Activated CD4-positive, alpha-beta T cell treated with anti-CD3 and anti-CD28 coated beads, Interleukin-2, amount 50 U/mL, for 1 hour (primary cell): ENCODE data around the gene MLIP.
"Not testable (repeated sequence)": the region's sequence is repeated elsewhere in the genome, so short reads cannot be mapped to it uniquely, and the experiment has no call there.

ENCODE experiments used
- DNase-seq: peaks from one replicate; pipeline ENCODE4 v3.0.0-alpha.2; 2020

Gene MLIP

GRCh38 chr6:54238396-54238795, 127.2 kb downstream of the MLIP start:
- DNase-seq, result no peak

GRCh38 chr6:54243699-54244098, 132.5 kb downstream of the MLIP start:
- DNase-seq, result no peak

DNA sequence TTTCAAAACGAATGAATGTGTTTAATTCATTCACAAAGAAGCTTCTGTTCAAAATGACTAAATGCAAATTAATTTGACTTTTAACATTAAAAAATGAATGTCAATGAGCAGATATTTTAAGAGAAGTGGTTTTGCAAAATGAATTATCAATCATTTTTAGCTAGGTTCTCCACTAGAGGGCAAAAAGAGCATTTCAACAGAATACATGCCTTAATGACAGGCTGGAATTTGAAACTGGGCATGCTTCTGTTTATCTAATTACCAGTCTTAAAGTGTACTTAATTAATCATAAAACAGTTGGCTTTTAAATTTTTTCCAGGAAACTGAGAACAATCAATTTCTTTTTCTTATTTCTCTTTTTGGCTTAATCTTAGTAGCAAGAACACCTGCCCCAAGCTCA, 133.2 kb downstream of the MLIP start:
- no peak for DNase-seq

DNA sequence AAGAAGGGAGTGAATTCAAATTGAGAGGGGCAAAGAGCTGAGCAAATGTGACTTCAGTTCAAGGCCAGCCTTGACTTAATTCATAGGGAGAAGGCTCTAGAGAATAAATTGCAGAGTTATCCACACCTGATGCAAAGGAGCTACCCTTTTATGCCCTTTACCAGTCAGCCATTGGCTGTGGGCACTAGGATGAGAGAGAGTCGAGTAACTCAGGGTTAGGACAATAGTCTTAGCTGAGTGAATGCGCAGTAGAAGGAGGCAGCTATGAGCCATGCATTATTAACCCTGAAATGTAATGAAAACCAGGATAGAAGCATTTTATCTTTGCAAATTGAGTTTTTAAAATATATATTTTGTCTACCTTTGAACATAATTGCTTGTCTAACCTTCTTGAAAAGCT, 134.0 kb downstream of the MLIP start:
- DNase-seq, result no peak

GRCh38 chr6:54248319-54248718, 137.1 kb downstream of the MLIP start:
- DNase-seq, result no peak

GRCh38 chr6:54248994-54249393, 137.8 kb downstream of the MLIP start:
- DNase-seq, result no peak

DNA sequence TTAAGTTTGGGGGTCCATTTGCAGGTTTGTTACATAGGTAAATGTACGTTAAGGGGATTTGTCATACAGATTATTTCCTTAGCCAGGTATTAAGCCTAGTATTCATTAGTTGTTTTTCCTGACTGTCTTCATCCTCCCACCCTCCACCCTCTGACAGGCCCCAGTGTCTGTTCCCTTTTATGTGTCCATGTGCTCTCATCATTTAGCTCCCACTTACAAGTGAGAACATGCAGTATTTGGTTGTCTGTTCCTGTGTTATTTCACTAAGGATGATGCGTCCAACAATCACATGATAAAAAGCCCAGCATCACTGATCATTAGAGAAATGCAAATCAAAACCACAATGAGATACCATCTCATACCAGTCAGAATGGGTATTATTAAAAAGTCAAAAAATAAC, 138.6 kb downstream of the MLIP start:
- not testable (repeated sequence) for DNase-seq

GRCh38 chr6:54252496-54252895, 141.3 kb downstream of the MLIP start:
- DNase-seq, result no peak

DNA sequence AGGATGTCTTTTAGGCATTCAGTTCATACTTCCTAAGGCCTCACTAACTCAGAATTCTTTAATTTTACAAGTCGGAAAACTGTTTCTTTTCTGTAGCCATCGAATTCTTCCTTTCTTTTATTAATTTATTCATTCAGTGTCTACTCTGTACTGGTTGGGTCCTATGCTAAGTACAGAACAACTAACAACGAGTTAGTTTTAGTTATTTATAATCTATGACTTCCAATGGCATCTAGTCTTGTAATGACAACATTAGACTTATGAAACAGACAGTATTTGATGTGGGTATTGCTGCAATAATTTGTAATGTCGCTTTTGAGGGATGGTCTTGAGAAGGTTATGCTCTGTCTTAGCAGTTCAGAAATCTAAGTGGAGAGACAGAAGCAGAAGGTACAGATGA, 141.7 kb downstream of the MLIP start:
- no peak for DNase-seq

- DNase-seq, result no peak
Observed at GRCh38 chr6:54254886-54255285, 143.6 kb downstream of the MLIP start.

- DNase-seq, result no peak
Observed at GRCh38 chr6:54255886-54256285, 144.6 kb downstream of the MLIP start.

- no peak for DNase-seq
Observed at GRCh38 chr6:54260025-54260424, 148.8 kb downstream of the MLIP start.

DNA sequence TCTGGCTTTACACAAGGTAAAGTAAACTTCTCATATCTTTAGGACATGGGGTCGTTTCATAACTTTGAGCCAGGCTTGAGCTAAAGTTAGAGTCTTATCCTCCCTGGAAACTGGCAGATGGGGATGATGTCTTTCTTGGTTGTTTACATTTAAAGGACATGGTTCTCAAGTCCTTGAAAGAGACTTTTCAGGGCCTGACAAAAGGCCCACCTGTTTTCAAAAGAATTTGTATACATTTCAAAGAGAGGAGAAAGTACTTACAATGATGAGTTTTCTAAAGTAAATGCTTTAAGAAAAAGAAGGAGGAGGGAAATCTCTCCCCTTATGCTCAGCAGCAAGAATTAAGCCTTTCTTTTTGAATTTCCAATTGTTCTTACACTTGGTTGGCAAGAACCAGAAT, 151.3 kb downstream of the MLIP start:
- DNase-seq, result no peak

DNA sequence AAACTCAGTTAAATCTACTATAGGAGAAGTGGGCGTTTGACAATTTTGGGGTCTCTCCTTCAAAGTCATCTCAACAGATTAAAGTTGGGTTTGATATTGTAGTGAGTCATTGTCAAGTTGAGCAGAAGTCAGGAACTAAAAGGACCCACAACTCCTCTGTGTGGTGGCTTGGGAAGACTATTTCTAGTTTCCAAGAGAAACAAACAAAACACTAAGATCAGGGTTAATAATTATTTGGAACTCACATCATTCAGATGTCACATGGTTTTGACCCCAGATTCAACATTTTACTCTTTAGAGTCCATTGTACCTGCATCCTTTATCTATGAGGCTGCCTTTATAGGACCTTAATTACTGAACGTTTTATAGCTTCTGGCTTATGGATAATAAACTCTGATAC, 151.7 kb downstream of the MLIP start:
- DNase-seq, result no peak

GRCh38 chr6:54264581-54265272, 153.5 kb downstream of the MLIP start:
- no peak for DNase-seq

GRCh38 chr6:54266400-54266923, 155.2 kb downstream of the MLIP start:
- no peak for DNase-seq

DNA sequence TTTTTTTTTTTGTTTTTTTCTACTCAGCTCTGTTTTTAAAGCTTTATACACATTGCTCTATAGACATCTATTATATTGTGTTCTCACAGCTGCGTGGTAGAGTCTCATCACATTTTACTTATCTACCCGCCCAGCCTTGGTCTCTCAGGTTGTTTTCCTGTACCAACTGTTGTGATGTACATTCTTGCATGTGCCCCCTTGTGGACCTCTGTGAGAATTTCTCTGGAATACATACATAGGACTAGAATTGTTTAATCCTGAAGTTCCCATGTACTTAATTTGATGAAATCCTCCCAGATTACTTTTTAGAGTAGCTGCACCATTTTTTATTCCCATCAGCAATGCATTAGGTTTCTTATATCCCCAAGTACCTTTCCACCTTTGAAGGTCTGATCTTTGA, 156.6 kb downstream of the MLIP start:
- DNase-seq, result no peak

DNA sequence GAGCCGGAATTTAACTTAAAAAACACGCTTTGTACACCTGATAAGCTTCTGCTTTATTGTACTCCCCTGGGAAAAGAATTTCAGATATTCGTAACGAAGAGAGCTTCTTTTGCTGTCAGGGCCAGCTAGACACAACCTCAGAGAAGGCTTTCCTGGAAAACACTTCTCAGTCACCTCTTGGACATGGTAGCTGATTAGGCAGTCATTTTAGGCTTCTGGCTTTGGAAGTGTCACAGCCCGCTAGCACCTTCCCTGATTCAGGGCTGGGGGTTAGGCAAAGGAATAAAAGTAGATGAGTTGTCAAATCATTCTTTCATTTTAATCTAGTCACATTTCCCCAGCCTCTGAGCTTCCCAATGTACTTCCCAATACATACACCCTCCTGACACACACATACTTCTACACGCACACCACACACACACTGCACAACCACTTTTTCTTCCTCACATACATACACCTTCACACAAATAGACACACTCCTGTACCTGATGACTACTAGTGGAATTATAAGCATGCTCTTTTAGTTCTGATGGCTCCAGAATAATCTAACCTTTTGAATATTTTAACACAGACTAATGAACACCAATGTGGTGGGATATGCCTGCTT, 162.1 kb downstream of the MLIP start:
- DNase-seq, result no peak

- DNase-seq, result no peak
Observed at GRCh38 chr6:54274383-54274782, 163.1 kb downstream of the MLIP start.

DNA sequence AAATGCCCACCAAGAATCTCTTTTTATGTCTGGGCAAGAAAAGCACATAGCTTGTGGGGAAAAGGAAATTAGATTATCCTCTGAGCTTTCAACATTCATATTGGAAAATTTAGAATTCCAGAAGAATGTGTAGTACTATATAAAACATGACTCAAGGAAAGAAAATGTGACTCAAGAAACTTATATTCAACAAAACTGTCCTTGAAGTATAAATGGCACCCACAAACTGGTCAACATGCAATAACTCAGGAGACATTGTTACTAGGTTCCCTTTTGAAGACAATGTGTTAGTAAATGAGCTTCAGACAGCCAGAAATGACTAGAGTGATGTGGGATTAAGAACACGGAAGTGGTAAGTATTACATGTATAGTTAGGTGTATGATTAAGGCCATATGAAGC, 170.9 kb downstream of the MLIP start:
- DNase-seq, result no peak

DNA sequence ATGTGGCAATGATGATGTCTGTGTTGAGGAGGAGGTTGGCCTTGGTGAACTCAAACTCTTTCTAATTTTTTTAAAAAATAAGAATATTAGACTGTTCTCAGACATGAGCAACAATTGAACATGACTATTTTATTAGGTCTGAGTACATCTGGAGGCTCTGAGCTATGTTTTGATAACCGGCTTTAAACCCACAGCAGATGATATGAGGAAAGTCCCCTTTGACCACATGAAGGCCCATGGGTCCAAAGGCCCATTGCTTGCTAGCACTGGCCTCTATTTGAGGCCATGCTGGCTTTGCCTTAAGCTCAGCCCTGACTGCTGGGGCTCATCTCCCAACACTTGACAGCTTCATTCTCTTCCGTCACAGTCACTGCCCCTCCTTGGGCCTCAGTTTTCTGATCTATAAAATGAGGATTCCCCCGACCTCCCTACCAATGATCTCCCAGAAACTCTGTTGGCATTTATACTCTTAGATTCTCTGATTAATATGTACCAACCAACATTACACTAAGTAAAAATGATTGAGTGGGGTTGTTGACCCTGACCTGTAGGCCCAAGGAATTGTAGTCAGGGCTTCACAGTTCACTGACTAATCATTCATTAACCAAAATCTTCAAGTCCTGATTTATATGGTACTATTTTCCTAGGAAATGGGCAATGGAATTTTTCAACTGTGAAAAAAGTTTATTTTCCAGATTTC, 173.1 kb downstream of the MLIP start:
- no peak for DNase-seq

- DNase-seq, result no peak
Observed at GRCh38 chr6:54285595-54285994, 174.4 kb downstream of the MLIP start.

GRCh38 chr6:54286141-54286540, 174.9 kb downstream of the MLIP start:
- no peak for DNase-seq

DNA sequence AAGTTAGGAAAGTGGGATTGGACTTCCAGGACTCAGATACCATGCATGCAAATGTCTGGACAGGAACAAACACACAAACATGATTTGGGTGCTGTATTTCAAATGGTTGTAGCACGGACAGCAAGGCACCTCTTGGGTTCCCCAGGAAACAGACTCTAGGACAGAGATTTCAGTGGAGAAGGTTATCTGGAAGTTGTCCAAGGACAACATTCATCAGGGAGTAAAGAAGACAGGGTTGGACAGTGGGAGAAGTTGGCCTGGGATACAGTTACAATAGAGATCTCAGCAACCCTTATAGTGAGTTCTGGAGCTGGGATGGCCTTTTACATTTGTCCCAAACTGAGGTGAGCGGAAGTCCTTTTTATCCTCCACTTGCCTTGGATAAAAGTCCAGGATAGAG, 177.2 kb downstream of the MLIP start:
- DNase-seq, result no peak
